NCI-H2227 (cell line): ENCODE measurements around the gene OR6C2.
"Not testable (repeated sequence)": the region's sequence is repeated elsewhere in the genome, so short reads cannot be mapped to it uniquely, and the experiment has no call there.

ENCODE experiments used
- DNase-seq: peaks from one replicate; lab custom pipeline; 2025; ENCODE audit not compliant: unreplicated experiment; lab: John Stamatoyannopoulos, UW

Gene OR6C2

DNA sequence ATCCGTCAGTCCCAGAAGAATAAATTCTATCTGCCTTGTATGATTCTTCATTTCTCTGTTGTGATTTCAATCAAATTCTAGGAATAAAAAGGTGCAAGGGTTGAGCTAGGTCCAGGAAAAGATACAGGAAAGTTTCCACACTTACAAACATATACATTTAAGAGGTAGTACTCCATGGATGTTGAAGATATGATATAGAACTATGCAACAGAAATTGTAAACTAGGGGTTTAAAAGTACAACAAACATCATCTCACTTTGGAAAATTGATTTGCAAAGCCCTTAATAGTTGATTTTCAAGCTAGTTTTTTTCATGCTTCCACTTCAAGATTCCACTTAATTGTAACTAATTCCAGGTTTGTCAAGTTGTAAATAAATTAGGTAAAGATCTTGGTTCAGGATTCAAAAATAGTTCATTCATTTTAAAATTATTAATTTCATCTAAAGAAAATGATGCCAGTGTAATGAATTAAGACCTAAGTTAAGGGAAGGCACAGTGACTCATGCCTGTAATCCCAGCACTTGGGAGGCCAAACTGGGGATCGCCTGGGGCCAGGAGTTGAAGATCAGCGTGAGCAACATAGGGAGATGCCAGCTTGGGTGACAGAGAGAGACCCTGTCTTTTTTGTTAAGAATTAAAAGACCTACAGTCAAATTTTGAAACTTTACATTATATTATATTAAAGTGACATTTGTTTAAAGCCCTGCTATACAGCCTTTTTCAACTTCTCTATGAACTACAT, 26.4 kb downstream of the OR6C2 start, which contains the start of gene OR6C70:
Gene OR6C70 (minus strand): TSS at position 51 of the 742 bp plus-strand sequence. CDS start 0 bp downstream, at position 51.
- DNase-seq: no peak

DNA sequence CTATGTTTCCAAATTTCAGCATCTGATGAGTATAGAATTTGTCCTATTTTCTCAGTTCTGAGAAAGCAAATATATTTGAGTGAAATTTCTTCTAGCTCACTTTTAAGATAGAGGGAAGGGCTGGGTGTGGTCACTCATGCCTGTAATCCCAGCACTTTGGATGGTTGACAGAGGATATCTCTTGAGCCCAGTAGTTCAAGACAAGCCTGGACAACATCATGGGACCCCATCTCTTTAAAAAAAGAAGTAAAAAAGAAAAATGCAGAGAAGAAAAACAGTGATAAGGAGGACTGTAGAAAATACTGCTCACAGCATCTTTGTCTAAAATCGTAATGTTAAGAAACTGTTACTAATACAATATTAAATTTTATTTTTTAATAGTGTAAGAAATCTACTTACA, 28.4 kb downstream of the OR6C2 start:
- no peak for DNase-seq

DNA sequence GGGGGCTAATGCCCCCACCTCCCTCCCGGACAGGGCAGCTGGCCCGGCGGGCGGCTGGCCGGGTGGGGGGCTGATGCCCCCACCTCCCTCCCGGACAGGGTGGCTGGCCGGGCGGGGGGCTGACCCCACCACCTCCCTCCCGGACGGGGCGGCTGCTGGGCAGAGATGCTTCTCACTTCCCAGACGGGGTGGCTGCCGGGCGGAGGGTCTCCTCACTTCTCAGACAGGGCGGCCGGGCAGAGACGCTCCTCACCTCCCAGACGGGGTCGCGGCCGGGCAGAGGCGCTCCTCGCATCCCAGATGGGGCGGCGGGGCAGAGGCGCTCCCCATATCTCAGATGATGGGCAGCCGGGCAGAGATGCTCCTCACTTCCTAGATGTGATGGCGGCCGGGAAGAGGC, 35.3 kb downstream of the OR6C2 start:
- DNase-seq: not testable (repeated sequence)

DNA sequence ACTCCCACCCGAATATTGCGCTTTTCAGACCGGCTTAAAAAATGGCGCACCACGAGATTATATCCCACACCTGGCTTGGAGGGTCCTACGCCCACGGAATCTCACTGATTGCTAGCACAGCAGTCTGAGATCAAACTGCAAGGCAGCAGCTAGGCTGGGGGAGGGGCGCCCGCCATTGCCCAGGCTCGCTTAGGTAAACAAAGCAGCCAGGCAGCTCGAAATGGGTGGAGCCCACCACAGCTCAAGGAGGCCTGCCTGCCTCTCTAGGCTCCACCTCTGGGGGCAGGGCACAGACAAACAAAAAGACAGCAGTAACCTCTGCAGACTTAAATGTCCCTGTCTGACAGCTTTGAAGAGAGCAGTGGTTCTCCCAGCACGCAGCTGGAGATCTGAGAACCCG, 40.4 kb downstream of the OR6C2 start:
- DNase-seq: not testable (repeated sequence)

DNA sequence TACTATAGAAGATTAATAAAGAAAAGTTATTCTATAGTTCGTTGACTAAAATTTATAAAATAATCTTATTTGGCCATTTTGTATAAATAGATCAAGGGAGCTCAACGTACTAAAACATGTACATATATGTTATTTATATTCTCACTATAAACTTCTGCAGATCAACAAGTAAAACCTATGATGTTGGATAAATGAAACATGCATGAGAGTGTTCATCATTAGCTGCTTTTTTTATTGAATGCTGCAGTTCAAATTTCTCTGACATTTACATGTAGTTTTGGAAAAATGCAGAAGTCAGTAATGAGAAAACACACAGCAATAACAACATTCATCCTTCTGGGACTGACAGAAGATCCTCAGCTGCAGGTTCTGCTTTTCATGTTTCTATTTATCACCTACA, 48.2 kb downstream of the OR6C2 start, which contains the start of gene OR6C68:
Gene OR6C68 (plus strand): TSS at position 301 of the 400 bp plus-strand sequence. CDS start 0 bp downstream, at position 301.
- no peak for DNase-seq

DNA sequence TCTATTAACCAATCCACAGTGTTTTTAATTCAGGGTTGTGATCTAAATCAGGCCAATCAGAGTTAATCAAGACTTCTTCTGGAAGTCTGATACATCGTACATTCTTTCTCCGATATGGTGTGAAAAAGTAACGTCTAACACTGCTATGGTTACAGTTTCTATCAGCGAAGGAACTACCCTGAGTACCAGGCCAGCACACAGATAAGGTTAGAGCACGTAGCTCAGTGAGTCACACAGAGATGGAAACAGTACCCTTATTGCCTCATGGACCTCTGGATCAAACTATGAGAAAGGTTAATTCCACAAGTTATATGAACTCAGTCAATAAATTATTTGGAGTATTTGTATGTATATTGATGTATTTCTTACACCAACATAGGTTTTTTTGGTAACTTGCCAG, 51.6 kb downstream of the OR6C2 start:
- DNase-seq: no peak

DNA sequence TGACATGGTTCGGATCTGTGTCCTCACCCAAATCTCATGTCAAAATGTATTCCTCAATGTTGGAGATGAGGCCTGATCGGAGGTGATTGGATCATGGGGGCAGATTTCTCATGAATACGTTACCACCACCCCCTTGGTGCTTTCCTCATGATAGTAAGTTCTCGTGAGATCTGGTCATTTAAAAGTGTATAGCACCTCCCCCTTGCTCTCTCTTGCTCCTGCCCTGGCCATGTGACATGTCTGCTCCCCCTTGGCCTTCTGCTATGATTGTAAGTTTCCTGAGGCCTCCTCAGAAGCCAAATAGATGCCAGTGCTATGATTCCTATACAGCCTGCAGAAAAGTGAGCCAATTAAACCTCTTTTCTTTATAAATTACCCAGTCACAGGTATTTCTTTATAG, 55.4 kb downstream of the OR6C2 start:
- DNase-seq: no peak

DNA sequence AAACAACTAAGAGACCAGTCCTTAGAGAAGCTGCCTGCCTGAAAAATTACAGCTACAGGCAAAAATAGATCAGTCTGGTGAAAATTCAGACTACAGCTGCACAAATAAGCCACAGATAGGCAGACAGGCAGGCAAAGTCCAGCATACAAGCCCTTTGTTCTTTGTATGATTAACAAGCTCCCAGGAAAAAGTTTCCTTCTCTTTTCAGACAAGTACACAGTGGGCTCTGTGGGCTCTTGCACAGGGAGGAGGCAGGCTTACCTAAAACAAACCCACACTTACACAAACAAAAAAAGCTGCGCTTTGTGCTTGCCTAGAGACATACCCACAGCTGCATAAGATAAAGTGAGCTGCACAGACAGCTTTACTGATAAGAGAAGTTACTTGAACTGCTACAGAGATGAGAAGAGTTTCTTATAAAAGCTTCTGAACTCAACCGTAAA, 56.0 kb downstream of the OR6C2 start:
- no peak for DNase-seq

DNA sequence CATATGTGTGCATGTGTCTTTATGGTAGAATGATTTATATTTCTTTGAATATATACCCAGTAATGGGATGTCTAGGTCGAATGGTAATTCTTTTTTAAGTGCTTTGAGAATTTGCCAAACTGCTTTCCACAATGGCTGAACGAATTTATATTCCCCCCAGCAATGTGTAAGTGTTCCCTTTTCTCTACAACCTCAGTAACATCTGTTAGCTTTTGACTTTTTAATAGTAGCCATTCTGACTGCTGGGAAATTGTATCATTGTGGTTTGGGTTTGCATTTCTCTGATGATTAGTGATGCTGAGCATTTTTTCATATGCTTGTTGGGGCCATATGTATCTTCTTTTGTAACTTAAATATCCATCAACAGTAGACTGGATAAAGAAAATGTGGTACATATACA, 57.7 kb downstream of the OR6C2 start:
- DNase-seq: no peak
